GM21825 (cell line): ENCODE measurements around the gene SBF2.
"Not testable (repeated sequence)": the region's sequence is repeated elsewhere in the genome, so short reads cannot be mapped to it uniquely, and the experiment has no call there.

Experiments used
- ATAC-seq: cut with Tn5 transposase; IDR thresholded peaks from one replicate; pipeline ENCODE4 v1.9.1; 2021; ENCODE audit warnings: mild to moderate bottlenecking, moderate library complexity; ENCODE audit not compliant: unreplicated experiment

The SBF2 gene

DNA sequence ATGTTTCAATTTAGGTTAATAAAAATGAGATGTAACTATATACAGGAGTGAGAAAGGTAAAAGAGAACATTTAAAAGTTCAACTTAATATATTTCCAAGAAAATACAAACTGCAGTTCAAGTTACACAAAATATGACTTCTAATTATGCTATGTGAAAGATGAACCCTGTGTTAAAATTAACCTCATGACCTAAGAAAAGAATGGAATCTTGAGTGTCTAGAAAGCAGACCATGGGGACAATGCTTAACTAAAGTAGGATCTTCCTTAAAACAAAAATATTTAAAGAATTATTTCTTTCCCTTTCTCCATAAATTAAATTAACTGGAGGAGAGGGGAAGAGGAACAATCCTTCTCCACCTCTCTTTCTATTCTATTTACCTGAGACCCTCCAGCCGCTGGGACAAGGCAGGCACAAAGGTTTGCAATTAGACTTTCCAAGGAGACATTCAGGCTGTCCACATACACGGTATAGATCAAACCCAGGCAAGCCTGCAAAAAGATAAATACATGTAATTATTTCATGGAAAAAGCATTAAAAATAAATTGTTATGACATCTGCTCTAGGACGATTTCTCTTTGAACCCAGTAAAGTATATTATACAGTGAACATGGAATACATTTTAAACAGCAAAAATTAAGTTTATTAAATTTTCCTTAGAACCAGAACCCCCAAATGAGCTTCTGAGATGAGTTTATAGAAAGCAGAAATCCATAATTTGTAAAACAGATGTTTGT, 264.5 kb downstream of the SBF2 start:
- ATAC-seq, result no peak

DNA sequence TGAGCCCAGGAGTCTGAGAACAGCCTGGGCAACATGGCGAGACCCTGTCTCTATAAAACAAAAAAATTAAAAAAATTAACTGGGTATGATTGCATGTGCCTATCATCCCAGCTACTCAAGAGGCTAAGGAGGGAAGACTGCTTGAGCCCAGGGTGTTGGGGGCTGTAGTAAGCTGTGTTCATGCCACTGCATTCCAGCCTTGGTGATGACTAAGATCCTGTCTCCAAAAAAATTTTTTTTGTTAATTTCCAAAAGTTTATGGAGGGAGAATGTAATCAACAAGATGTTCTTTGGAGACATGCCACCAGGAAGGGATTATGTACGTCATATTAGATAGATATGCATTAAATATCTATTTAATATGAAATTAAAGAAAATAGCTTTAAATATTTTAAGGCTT, 267.5 kb downstream of the SBF2 start:
- no peak for ATAC-seq

DNA sequence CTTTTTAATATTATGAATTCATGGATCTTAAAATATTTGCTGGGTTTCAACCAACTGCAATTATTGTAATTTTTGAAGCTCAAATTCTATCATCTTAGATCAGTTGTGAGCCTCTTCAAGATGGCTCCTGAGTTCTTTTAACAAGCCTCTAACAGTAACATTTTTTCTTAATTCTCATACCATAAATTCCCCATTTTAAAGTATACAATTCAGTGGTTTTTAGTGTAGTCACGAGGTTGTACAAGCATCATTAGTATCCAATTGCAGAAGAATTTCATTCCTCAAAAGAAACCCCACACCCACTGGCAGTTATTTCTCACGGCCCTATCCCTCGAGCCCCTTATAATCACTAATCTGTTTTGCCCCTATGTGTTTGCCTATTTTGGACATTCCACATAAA, 270.8 kb downstream of the SBF2 start:
- no peak for ATAC-seq

DNA sequence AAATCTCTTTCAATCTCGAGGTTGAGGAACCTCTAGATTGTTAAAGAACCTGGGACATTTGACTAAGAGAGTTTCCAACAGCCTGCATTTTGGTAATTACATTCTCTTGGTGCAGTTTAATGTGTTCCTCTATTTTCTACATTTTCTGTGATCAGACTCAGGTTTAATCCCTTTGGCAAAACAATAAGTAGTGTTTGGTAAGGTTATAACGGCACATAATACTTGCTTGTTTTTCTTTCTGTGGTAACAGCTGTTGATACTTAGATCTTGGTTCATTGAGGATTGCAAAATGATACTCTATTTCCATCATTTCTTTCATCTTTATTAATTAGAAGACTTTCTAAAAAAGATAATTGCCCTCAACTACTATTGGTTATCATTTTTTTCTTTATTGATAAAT, 271.3 kb downstream of the SBF2 start:
- no peak for ATAC-seq

- ATAC-seq, result no peak
Measured at GRCh38 chr11:10021563-10021962, 272.5 kb downstream of the SBF2 start.

- no peak for ATAC-seq
Measured at GRCh38 chr11:10019906-10020682, 273.9 kb downstream of the SBF2 start.

- ATAC-seq, result no peak
Measured at GRCh38 chr11:10017911-10018310, 276.1 kb downstream of the SBF2 start.

DNA sequence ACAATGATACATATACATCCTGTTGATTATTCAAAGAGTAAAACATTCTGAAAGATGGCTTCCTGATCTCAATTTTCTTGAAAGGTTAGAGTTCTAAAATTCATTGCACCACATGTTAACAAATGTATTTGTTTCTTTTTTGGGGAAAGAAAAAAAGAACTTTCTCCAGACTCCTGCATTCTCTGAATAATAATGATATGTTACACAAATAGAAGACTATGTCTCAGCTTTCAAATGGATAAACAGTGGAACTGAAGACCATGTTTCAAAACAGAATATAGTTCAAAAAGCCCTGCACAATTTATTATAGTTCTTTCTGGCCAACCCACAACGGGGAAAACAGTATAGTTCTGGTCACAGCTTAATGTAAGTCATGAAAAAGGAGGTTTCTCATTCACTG, 277.0 kb downstream of the SBF2 start:
- no peak for ATAC-seq

GRCh38 chr11:10012068-10012467, 282.0 kb downstream of the SBF2 start:
- no peak for ATAC-seq

GRCh38 chr11:10005955-10006525, 288.0 kb downstream of the SBF2 start:
- ATAC-seq, result no peak

DNA sequence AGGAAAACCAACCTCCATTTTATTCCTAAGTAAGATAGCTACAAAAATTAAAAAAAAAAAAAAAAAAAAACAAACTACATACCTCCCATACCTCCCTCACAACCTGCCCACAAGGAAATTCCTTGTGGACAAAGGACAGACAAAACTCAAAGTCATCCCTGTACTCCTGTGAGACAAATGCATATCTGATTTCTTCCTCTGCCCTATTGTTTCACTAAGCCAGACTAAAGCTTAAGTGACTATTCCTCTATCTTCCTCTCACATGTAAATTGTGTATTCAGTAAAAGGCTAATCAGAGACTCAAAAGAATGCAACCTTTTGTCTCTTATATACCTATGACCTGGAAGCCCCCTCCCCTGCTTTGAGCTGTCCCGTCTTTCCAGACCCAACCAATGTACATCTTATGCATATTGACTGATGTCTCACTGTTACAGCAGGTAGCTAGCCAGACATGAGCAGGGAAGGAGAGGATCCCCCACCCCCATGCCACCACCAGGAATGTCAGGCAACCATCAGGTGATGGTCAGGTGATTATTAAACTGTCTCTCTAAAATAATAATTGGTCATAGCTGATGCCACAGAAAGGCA, 289.4 kb downstream of the SBF2 start:
- ATAC-seq, result no peak

- ATAC-seq, result no peak
Measured at GRCh38 chr11:10002221-10002620, 291.8 kb downstream of the SBF2 start.

- no peak for ATAC-seq
Measured at GRCh38 chr11:9992306-9992705, 301.7 kb downstream of the SBF2 start.

GRCh38 chr11:9990221-9990973, 303.6 kb downstream of the SBF2 start:
- no peak for ATAC-seq

- ATAC-seq, result not testable (repeated sequence)
Measured at GRCh38 chr11:9987303-9987702, 306.7 kb downstream of the SBF2 start.

DNA sequence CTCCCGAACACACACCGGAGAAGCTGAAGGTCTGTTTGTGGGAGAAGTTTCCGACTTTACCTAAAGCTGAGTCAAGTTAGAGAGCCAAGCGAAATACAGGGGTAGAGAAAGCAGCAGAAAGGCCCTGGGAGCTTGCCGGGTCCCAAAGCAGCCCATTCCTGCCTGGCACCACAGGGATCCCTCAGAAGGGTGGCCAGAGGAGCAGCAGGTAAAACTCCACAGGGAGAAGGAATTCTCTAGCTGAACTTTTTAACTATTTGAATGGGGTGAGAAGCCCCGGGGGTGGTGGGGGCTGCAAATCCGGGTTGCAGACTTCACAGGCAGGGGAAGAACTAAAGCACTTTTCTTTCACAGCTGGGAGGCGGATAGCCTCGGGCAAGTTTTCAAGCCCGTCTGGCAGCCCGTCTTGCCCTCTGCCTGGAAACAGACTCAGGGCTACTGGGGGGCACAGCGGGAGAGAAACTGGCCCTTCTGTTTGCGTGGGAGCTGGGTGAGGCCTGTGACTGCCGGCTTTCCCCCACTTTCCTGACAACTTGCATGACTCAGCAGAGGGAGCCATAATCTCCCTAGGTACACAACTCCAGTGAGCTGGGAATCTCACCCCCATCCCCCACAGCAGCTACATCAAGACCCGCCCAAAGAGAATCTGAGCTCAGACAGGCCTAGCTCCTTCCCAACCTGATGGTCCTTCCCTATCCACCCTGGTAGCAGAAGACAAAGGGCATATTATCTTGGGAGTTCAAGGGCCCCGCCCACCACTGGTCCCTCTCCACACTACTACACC, 311.0 kb downstream of the SBF2 start:
- ATAC-seq, result no peak

GRCh38 chr11:9982127-9982795, 311.8 kb downstream of the SBF2 start:
- no peak for ATAC-seq

- ATAC-seq, result no peak
Measured at GRCh38 chr11:9980931-9981330, 313.1 kb downstream of the SBF2 start.

DNA sequence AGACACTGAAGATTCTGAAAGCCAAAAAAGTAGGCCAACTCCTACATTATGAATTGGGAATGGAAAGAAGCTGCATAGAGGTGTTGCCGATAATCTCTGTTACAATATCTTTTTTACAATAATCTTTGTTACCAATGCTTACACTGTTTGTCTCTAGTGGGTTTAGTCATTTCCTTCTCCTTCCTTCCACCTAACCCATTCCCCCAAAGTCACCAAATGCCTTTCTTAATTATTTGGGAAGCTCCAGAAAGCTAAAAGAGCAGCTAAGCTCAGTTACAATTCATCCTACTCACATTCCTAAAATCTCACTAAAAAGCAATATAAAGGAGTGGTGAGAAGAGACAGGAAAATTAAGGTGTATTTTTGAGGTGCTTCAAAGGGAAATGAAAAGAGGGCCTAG, 316.5 kb downstream of the SBF2 start:
- ATAC-seq, result no peak

DNA sequence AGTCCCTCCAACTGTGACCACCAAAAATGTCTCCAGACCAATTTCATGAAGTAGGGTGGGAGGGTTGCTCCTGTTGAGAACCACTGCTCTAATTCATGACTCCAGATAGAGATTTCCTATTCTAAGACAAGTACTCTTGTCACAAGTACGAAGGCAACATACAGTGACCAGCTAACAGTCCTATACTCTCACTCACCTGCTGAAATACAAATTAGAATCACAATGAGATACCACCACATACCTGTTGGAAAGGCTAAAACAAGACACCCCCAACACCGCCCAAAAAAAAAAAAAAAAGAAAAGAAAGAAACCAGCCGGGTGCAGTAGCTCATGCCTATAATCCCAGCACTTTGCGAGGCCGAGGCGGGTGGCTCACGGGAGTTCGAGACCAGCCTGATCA, 319.6 kb downstream of the SBF2 start:
- no peak for ATAC-seq
